Nephron progenitor cell (in vitro differentiated cells): Measurements from ENCODE around the gene DIP2C.

Source experiments
- DNase-seq: peaks from one replicate; pipeline ENCODE4 v3.0.0; 2021
- H3K27ac Mint-ChIP-seq: 2 replicates; pipeline ENCODE4 v1.8.0; 2021; ENCODE audit warnings: mild to moderate bottlenecking, moderate library complexity, mixed read lengths
- H3K27me3 Mint-ChIP-seq: 2 replicates; pipeline ENCODE4 v1.8.0; 2021; ENCODE audit warnings: mild to moderate bottlenecking, low read depth, mixed read lengths; ENCODE audit not compliant: poor library complexity
- H3K36me3 Mint-ChIP-seq: 2 replicates; pipeline ENCODE4 v1.8.0; 2021; ENCODE audit warnings: low read depth, mixed read lengths
- H3K4me1 Mint-ChIP-seq: 2 replicates; pipeline ENCODE4 v1.8.0; 2021; ENCODE audit warnings: mixed read lengths
- H3K4me3 Mint-ChIP-seq: 2 replicates; pipeline ENCODE4 v1.8.0; 2021; ENCODE audit warnings: mild to moderate bottlenecking, moderate library complexity, mixed read lengths
- H3K9me3 Mint-ChIP-seq: 2 replicates; pipeline ENCODE4 v1.8.0; 2021; ENCODE audit warnings: mild to moderate bottlenecking, moderate library complexity, mixed read lengths
- TF ChIP-seq, protein P1 (sequence below): fragments of 200-600 bp; sonication (generic); IDR thresholded peaks from 2 replicates; pipeline ENCODE4 v1.5.0; 2021; ENCODE audit warnings: antibody characterized with exemption

DIP2C gene

DNA sequence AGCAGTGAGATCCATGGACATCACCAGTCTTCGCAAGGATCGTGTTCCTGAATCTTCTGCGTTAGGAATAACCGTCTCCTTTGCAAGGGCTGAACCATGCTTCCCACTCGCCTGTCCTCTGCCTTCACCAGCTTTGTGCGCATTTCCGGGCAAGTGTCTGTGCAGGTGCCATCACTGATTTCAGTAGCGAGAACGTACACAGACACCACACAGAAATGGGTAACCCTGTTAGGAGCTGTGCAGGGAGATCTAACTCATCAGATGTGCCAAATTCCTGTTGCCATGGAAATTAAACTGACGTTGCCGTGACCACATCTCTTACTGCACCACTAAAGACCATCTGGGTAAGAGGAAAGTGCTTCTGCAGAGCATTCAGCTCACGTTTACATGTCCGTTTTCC, 146.3 kb downstream of the DIP2C start:
- H3K27ac Mint-ChIP-seq, result peak overlapping the region; percentile 13
- no peak overlapping the region for H3K4me3 Mint-ChIP-seq
- H3K9me3 Mint-ChIP-seq, result no peaks in the 10 kb centered on the region

GRCh38 chr10:541750-542371, 147.6 kb downstream of the DIP2C start:
- Mint-ChIP-seq H3K27ac (peak overlapping the region; percentile 71), H3K27me3 (no peaks in the 10 kb centered on the region), H3K4me1 (peaks cover 37% of the 10 kb centered on the region), H3K36me3 (peaks cover 7% of the 10 kb centered on the region), H3K9me3 (no peaks in the 10 kb centered on the region), H3K4me3 (peak overlapping the region; percentile 37)
- no peak for DNase-seq
- TF ChIP-seq, protein P1, sequence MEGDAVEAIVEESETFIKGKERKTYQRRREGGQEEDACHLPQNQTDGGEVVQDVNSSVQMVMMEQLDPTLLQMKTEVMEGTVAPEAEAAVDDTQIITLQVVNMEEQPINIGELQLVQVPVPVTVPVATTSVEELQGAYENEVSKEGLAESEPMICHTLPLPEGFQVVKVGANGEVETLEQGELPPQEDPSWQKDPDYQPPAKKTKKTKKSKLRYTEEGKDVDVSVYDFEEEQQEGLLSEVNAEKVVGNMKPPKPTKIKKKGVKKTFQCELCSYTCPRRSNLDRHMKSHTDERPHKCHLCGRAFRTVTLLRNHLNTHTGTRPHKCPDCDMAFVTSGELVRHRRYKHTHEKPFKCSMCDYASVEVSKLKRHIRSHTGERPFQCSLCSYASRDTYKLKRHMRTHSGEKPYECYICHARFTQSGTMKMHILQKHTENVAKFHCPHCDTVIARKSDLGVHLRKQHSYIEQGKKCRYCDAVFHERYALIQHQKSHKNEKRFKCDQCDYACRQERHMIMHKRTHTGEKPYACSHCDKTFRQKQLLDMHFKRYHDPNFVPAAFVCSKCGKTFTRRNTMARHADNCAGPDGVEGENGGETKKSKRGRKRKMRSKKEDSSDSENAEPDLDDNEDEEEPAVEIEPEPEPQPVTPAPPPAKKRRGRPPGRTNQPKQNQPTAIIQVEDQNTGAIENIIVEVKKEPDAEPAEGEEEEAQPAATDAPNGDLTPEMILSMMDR, result no peak

More for the DNA sequence above, 146.3 kb downstream of the DIP2C start:
- Mint-ChIP-seq H3K4me1 (peaks cover 43% of the 10 kb centered on the region), H3K27me3 (no peaks in the 10 kb centered on the region), H3K36me3 (peaks cover 7% of the 10 kb centered on the region)
- no peak for DNase-seq
- TF ChIP-seq, protein P1, result no peak

DNA sequence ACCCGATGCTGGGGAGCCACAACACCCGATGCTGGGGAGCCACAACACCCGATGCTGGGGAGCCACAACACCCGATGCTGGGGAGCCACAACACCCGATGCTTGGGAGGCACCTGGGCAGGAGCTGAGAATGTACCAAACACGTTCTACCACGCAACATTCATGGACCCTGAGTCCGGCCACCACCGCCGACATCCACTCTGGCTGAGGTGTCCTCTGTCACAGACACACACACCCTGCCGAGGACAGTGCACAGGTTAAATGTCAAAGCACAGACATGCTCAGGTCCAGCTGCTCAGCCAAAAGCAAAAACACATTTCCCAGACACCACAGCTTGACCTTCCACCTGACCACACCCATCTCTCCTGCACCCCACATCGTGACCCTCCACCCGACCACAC, 148.4 kb downstream of the DIP2C start:
- Mint-ChIP-seq H3K4me3 (no peak overlapping the region), H3K36me3 (peaks cover 7% of the 10 kb centered on the region), H3K4me1 (peaks cover 40% of the 10 kb centered on the region), H3K27me3 (no peaks in the 10 kb centered on the region), H3K27ac (no peak overlapping the region), H3K9me3 (no peaks in the 10 kb centered on the region)
- no peak for DNase-seq
- TF ChIP-seq, protein P1, result no peak

GRCh38 chr10:538895-539294, 150.6 kb downstream of the DIP2C start:
- H3K4me1 Mint-ChIP-seq, result peaks cover 56% of the 10 kb centered on the region
- no peaks in the 10 kb centered on the region for H3K36me3 Mint-ChIP-seq
- H3K9me3 Mint-ChIP-seq, result no peaks in the 10 kb centered on the region
- TF ChIP-seq, protein P1, result no peak
- no peaks in the 10 kb centered on the region for H3K27me3 Mint-ChIP-seq
- no peak overlapping the region for H3K27ac Mint-ChIP-seq
- DNase-seq, result no peak
- no peak overlapping the region for H3K4me3 Mint-ChIP-seq

DNA sequence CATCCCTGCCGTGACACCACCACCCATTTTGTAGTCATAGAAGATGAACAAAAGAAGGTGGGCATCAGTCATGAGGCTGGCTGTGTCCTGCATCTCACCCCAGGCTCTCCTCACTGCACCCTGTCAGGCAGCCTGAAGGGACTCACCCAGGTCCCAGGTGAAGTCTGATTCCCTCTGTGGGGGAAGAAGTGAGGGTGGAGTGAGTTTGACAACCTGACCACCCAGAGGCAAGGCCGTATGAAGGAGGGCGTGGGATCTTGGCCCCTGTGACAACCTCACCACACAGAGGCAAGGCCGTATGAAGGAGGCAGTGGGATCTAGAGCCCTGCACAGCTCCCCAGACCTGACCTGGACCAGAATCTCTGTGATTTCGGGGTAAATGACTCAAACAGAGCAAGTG, 152.5 kb downstream of the DIP2C start:
- no peak for DNase-seq
- H3K4me1 Mint-ChIP-seq, result peaks cover 60% of the 10 kb centered on the region
- no peaks in the 10 kb centered on the region for H3K9me3 Mint-ChIP-seq
- no peaks in the 10 kb centered on the region for H3K27me3 Mint-ChIP-seq
- H3K27ac Mint-ChIP-seq, result no peak overlapping the region
- H3K4me3 Mint-ChIP-seq, result no peak overlapping the region
- H3K36me3 Mint-ChIP-seq, result no peaks in the 10 kb centered on the region
- TF ChIP-seq, protein P1, result no peak

DNA sequence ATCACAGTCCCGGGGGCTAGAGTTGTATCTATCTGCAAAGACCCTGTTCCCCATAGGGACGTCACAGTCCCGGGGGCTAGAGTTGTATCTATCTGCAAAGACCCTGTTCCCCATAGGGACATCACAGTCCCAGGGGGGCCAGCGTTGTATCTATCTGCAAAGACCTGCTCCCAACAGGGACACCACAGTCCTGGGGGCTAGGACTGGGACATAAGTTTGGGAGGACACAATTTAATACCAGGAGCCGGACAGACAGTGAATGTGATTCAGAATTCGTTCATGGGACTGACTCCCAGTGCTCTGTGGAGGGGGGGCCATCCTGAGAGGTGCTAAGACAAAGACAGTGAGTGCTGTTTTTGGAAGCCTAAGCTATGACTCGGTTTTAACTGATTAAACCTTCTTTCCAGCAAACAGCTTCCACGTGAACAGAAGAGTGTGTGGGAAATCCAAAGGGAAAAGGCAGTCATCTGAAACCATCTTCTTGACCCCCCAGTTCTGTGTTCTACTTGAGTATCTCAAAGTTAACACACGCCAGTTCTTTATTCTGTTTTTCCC, 153.0 kb downstream of the DIP2C start:
- Mint-ChIP-seq H3K4me3 (no peak overlapping the region), H3K36me3 (no peaks in the 10 kb centered on the region), H3K4me1 (peaks cover 60% of the 10 kb centered on the region), H3K27ac (peak overlapping the region; percentile 19), H3K27me3 (no peaks in the 10 kb centered on the region), H3K9me3 (no peaks in the 10 kb centered on the region)
- no peak for DNase-seq
- TF ChIP-seq, protein P1, result no peak
